Measurements from ENCODE around the gene KRTAP5-2. TPM values are rescaled to one million over a fixed set of nuclear protein-coding genes. Genes with fewer than 3 reads are reported as not detected.
A peak's percentile ranks its signal among the peaks of the same experiment; 100 is the strongest.

The KRTAP5-2 gene
- total and polyA plus RNA-seq, 11 donors, result not detected

DNA sequence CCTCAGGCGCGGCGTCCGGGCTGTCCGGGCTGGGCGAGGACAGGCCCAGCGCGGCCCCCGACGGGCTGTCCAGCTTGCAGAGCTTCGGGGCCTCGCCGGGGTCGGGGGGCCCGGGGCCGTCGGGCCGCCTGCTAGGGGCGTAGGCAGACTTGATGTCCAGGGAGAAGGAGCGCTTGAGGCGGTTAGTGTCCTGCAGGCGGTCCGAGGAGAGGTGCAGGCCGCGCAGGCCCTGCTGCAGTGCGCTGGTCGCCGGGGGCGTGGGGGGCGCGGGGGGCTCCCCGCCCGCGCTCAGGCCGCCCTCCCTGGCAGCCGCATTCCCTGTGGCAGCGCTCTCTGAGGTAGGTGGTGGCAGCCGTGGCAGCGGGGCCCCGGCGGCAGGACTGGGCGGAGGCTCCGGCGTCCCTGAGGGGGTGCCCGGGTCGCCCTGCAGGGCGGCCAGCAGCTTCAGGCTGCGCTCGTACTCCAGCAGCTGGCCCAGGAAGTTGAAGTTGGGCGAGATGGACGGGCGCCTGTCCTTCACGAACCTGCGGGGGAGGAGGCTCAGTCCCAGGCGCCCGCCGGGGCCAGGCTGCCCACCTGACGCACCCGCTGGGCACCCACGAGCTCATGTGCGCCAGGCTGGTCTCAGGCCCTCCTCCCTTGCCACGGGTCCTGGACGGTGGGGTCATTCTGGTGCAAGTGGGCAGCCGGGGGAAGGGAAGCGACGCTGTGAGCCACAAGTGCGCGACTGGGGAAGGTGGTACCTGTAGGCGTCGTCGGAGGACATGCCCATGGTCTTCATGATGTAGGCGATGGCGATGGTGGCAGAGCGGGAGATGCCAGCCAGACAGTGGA is 40.8 kb downstream of the KRTAP5-2 start:
- TF ChIP-seq POLR2A (IDR thresholded peaks at IDR 0.05), result no peak
- TF ChIP-seq, protein P1, sequence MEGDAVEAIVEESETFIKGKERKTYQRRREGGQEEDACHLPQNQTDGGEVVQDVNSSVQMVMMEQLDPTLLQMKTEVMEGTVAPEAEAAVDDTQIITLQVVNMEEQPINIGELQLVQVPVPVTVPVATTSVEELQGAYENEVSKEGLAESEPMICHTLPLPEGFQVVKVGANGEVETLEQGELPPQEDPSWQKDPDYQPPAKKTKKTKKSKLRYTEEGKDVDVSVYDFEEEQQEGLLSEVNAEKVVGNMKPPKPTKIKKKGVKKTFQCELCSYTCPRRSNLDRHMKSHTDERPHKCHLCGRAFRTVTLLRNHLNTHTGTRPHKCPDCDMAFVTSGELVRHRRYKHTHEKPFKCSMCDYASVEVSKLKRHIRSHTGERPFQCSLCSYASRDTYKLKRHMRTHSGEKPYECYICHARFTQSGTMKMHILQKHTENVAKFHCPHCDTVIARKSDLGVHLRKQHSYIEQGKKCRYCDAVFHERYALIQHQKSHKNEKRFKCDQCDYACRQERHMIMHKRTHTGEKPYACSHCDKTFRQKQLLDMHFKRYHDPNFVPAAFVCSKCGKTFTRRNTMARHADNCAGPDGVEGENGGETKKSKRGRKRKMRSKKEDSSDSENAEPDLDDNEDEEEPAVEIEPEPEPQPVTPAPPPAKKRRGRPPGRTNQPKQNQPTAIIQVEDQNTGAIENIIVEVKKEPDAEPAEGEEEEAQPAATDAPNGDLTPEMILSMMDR (IDR thresholded peaks at IDR 0.05), result no peak
- H3K27me3 ChIP-seq, result no peaks in the 10 kb centered on the region
- H3K9me3 ChIP-seq, result no peaks in the 10 kb centered on the region
- WGBS, 4 donors, result 88 to 94% (median 92%) methylated on average over 48 to 74 of the region's 74 CpGs
- intact Hi-C loops (cut with DNase I), result no loop called here
- DNase-seq (peak in 2 of 5 donors; percentile 6 to 54), ATAC-seq (no peak)
- peaks cover 0 to 40% (median 27%) of the 10 kb centered on the region in 9 donors for H3K36me3 ChIP-seq
- H3K27ac ChIP-seq, result peak overlapping the region; percentile 74 to 99 (median 88)
- no peak overlapping the region for H3K4me3 ChIP-seq
- peaks cover 4 to 69% (median 35%) of the 10 kb centered on the region in 12 donors for H3K4me1 ChIP-seq

DNA sequence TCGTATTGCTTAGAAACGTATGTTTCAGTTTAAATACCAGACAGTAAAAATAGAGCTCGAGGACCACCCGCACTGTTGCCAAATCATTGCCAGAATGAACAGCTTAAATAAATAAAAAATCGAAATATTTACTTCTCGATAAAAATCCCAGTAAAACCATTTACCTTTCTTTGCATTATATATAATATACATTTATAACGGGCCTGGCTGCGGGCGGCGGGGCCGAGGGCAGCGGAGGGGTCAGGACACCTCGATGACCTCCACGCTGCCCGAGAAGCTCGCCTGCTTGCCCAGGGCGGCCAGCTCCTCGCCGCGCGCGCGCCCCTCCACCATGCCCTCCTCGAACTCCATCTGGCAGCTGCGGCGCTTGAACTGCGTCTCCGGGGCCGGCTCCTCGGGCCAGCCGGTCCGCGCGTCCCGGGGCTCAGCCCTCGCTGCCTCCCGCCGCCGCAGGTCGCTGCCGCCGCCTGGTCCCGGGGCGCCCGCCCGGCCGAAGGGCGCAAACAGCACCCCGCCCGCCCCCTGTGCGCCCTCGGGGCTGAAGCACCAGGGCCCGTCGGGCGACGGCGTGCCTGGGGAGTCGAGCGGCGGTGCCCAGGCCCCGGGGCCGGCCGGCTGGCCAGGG is 41.7 kb downstream of the KRTAP5-2 start:
- DNase-seq, result peak in 2 of 5 donors; percentile 10 to 21
- TF ChIP-seq, protein P1 (IDR thresholded peaks at IDR 0.05), result no peak
- no peak for TF ChIP-seq POLR2A (IDR thresholded peaks at IDR 0.05)

DNA sequence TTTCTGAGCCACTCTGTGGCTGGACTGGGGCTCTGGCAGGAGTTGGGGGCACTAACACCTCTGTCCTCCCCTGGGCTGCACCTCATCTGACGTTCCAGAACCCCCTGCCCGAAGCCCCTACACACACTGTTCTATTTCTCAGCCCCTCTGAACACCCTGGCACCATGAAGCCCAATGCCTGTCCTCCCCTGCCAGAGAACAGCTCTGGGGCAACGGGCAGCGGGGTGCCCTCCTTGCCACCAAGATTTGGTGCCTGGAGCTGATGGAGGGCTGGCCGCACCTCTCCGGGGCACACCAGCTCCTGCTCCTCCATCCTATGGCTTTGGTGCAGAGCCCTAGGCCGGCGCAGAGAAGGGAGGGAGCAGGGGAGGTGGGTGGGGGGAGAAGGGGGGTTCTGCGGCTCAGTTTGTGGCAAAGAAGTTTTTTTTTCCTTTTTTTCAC is 42.4 kb downstream of the KRTAP5-2 start:
- 90 to 97% (median 93%) methylated on average over 9 of the region's 9 CpGs for whole genome bisulfite sequencing, 4 donors
- peaks cover 4 to 72% (median 35%) of the 10 kb centered on the region in 12 donors for H3K4me1 ChIP-seq
- H3K27ac ChIP-seq, result no peak overlapping the region
- no peaks in the 10 kb centered on the region for H3K9me3 ChIP-seq
- TF ChIP-seq, protein P1 (IDR thresholded peaks at IDR 0.05), result no peak
- TF ChIP-seq POLR2A (IDR thresholded peaks at IDR 0.05), result no peak
- intact Hi-C loops (cut with DNase I), result no loop called here
- DNase-seq (peak in 2 of 5 donors; percentile 7 to 18), ATAC-seq (no peak)
- peaks cover 0 to 26% (median 20%) of the 10 kb centered on the region in 9 donors for H3K36me3 ChIP-seq
- H3K27me3 ChIP-seq, result no peaks in the 10 kb centered on the region
- no peak overlapping the region for H3K4me3 ChIP-seq

More for the DNA sequence above, 41.7 kb downstream of the KRTAP5-2 start:
- Histone ChIP-seq H3K27me3 (no peaks in the 10 kb centered on the region), H3K27ac (no peak overlapping the region), H3K36me3 (peaks cover 0 to 33% (median 26%) of the 10 kb centered on the region in 9 donors), H3K9me3 (no peaks in the 10 kb centered on the region), H3K4me1 (peaks cover 4 to 72% (median 35%) of the 10 kb centered on the region in 12 donors), H3K4me3 (no peak overlapping the region)
- no peak for ATAC-seq
- intact Hi-C loops (cut with DNase I), result no loop called here
- WGBS, 4 donors, result 81 to 91% (median 84%) methylated on average over 31 to 63 of the region's 63 CpGs

Measured in heart left ventricle (tissue), 16 donors.